NOMO-1 treated with dmso at 0.1 percent for 144 hours (cell line): ENCODE results near the gene CAPS2.
A peak's percentile ranks its signal among the peaks of the same experiment; 100 is the strongest.
"Not testable (repeated sequence)": the region's sequence is repeated elsewhere in the genome, so short reads cannot be mapped to it uniquely, and the experiment has no call there.

Experiments used
- DNase-seq: peaks from one replicate; lab custom pipeline; 2025; ENCODE audit not compliant: unreplicated experiment; lab: John Stamatoyannopoulos, UW

Gene CAPS2

GRCh38 chr12:75329918-75330826, at the start of gene CAPS2:
Gene CAPS2, minus strand, starts transcription at chr12:75330324. Its CDS starts 3,826 bp downstream, at chr12:75326498.
- peak; percentile 71 for DNase-seq

DNA sequence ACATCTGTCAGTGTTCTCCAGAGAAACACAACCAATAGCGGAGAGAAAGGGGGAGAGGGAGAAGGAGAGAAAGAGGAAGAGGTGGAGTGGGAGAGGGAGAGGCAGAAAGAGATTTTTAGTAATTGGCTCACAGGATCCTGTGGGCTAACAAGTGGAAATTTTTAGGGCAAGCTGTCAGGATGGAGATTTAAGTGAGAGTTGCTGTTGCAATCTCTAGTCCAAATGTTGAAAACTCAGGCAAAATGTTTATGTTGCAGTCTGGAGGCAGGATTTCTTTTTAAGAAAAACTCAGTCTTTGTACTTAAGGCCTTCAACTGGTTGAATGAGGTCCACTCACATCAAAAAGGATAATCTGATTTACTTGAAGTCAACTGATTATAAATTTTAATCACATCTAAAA, 48.2 kb upstream of the CAPS2 start:
- no peak for DNase-seq

DNA sequence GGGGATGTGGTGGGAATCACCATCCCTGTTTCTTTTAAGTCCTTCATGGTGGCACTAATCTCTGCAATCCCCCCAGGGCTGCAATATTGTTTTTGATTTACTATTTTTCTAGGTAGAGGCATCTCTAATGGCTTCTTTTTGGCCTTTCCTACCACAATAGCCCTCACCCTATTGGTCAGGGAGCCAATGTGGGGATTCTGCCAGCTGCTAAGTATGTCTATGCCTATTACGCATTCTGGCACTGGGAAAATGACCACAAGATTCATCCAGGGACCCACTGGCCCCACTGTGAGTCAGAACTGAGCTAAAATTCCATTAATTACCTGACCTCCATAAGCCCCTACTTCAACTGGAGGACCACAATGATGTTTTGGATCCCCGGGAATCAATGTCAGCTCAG, 44.8 kb upstream of the CAPS2 start:
- DNase-seq = no peak

- DNase-seq = no peak
These were observed 36.5 kb upstream of the CAPS2 start for GRCh38 chr12:75366629-75367028.

- peak; percentile 52 for DNase-seq
These were observed 34.8 kb upstream of the CAPS2 start for GRCh38 chr12:75364919-75365318.

DNA sequence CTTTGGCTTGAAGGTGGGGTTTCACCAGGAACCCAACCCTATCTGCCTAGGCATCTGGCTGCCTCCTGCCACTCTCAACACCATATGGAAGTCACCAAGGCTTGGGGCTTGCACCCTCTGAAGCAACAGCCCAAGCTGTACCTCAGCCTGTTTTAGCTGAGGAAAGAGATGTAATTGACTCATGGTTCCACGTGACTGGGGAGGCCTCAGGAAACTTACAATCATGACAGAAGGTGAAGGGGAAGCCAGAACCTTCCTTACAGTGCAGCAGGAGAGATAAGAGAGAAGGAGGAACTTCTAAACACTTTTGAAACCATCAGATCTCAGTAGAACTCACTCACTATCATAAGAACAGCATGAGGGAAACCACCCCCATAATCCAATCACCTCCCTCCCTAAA, 31.3 kb upstream of the CAPS2 start:
- DNase-seq = no peak

DNA sequence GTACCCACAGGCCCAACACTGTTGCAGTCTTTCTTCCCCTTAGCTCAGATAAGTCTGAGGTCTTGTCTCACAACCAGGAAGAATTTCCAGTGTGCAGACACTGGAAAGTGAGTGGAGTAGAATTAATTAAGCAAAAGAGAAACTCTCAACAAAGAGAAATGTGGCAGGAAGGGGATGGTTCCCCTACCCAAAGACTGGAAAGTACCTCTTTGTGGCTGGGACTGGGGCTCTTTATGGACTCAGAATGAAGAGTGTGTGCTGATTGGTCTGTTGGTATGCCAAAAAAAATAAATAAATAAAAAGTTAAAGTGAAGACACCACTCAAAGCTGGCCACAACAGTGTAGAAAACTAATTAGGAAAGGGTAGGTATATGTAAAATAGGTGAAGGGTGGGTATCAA, 30.8 kb upstream of the CAPS2 start:
- DNase-seq = no peak

DNA sequence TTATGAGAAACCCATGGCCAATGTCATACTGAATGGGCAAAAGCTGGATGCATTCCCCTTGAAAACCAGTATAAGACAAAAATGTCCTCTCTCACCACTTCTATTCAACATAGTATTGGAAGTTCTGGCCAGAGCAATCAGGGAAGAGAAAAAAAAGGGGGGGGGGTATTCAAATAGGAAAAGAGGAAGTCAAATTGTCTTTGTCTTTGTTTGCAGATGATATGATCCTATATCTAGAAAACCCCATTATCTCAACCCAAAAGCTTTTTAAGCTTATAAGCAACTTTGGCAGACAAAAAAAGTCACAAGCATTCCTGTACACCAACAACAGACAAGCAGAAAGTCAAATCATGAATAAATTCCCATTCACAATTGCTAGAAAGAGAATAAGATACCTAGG, 23.9 kb upstream of the CAPS2 start:
- no peak for DNase-seq

- no peak for DNase-seq
These were observed 20.3 kb upstream of the CAPS2 start for GRCh38 chr12:75350413-75350812.

DNA sequence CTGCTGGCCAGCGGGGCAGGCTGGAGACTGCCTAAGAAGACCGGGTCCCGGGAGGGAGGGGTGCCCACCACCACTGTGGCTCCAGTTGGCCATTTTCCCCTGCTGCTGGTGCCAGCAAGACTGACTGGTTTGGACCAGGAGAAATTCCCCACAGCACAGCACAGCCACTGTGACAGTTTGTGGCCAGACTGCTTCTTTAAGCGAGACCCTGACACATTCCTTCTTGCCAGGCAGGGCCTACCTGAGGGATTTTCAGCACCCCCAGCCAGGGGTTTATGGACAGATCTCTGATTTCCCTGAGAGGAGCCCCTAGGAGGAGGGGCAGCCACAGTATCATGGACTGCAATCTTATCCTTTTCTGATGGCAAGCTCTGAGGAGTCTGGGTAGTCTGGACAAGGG, 19.8 kb upstream of the CAPS2 start:
- DNase-seq = no peak

DNA sequence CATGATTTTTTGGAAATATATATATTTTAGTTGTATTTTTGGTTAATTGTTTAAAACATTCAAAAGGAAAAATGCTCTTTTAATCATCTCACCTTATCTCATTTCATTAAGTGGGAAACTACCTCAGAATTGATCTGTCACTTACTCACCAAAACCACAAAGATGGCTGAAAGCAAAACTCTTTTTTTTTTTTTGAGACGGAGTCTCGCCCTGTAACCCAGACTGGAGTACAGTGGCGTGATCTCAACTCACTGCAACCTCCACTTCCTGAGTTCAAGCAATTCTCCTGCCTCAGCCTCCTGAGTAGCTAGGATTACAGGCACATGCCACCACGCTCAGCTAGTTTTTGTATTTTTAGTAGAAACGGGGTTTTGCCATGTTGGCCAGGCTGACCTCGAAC, 16.1 kb upstream of the CAPS2 start:
- DNase-seq = not testable (repeated sequence)

DNA sequence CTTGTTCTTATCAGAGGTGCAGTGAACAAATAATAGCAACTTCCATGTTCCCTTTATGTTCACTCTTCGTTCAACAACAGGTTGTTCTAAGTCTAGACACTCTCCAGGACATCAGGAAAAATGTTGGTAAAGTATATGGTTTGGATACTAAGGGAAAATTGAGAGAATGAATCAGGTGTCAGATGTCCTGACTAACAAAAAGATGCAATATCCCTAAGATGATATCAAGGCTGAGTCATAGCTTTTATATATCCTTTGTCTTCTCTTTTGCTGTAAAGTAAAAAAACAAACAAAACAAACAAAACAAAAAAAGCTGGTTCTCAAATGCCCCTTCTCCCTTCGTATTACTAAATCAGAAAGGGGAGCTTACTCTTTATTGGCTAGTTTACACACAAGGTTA, 15.4 kb upstream of the CAPS2 start:
- DNase-seq = no peak

DNA sequence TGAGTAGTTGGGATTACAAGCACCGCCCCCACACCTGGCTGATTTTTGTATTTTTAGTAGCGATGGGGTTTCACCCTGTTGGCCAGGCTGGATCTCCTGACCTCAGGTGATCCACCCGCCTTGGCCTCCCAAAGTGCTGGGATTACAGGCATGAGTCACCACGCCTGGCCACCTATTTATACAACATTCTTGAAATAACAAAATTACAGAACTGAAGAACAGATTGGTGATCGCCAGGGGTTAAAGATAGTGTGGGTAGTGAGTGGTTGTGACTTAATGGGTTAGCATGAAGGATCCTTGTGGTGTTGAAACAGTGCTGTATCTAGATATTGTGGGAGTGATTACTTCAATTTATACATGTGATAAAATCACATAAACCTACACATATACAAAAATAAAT, 11.7 kb upstream of the CAPS2 start:
- DNase-seq = no peak

GRCh38 chr12:75337905-75338304, 7.8 kb upstream of the CAPS2 start:
- DNase-seq = no peak

GRCh38 chr12:75334384-75335030, 4.4 kb upstream of the CAPS2 start, which contains the start of gene GLIPR1L1:
Gene GLIPR1L1, plus strand, starts transcription at chr12:75334670. Its CDS starts 59 bp downstream, at chr12:75334729.
- DNase-seq = peak; percentile 46

GRCh38 chr12:75327642-75328041, 2.5 kb downstream of the CAPS2 start:
- no peak for DNase-seq

- no peak for DNase-seq
These were observed 6.5 kb downstream of the CAPS2 start for GRCh38 chr12:75323663-75324062.

- DNase-seq = no peak
These were observed 7.7 kb downstream of the CAPS2 start for GRCh38 chr12:75322464-75322863.

GRCh38 chr12:75317784-75318183, 12.3 kb downstream of the CAPS2 start:
- no peak for DNase-seq

DNA sequence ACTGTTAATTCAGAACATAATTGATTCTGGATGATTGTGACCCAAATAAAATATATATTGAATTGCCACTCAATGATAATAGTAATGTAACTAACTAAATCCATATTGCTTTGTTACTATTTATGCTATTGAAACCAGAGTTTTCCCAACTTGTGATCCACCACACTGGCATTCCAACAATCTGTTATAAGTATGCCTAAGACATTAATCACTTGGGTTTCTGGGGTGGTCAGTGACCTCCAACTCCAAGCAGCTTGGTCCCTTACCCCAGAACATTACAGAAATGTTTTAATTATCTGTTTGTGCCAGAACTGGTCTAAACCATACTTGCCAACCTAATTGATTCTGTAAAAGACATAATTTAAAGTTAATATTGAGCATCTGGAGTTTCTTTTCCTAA, 14.6 kb downstream of the CAPS2 start:
- DNase-seq = no peak

DNA sequence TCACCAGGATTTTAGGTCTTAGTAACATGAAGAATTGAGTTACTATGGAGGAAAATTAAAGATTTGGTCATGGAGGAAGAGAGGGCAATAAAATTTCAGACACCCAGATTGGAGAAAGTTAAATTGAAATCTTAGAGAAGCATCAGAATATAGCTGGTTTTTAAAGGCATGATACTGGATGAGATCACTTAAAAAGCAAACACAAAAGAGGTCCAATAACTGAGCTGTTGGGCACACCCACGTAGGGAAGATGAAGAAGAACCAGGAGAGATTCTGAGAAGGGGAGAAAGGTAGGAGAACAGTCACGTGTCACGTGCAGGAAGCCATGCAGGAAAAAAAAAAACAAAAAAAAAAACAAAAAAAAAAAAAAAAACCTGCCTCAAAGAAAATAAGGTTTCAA, 18.8 kb downstream of the CAPS2 start:
- no peak for DNase-seq

- no peak for DNase-seq
These were observed 21.8 kb downstream of the CAPS2 start for GRCh38 chr12:75308279-75308678.
